ENCODE data around the gene ARHGEF18.
"Not testable (repeated sequence)": the region's sequence is repeated elsewhere in the genome, so short reads cannot be mapped to it uniquely, and the experiment has no call there.

Gene ARHGEF18

GRCh38 chr19:7346488-7346971 lies 2.2 kb upstream of the ARHGEF18 start:
- DNase-seq (ENCODE audit: low spot score) = no peak
- in situ Hi-C loops (cut with MboI; ENCODE audit: low pct_unique_long_range_greater_than_20kb, low sequenced_read_pairs, unreplicated experiment) = loop anchor here (10.0 kb wide), 1 partner anchor 242 kb away; no protein-coding TSS in a partner anchor
- TF ChIP-seq, protein P1, sequence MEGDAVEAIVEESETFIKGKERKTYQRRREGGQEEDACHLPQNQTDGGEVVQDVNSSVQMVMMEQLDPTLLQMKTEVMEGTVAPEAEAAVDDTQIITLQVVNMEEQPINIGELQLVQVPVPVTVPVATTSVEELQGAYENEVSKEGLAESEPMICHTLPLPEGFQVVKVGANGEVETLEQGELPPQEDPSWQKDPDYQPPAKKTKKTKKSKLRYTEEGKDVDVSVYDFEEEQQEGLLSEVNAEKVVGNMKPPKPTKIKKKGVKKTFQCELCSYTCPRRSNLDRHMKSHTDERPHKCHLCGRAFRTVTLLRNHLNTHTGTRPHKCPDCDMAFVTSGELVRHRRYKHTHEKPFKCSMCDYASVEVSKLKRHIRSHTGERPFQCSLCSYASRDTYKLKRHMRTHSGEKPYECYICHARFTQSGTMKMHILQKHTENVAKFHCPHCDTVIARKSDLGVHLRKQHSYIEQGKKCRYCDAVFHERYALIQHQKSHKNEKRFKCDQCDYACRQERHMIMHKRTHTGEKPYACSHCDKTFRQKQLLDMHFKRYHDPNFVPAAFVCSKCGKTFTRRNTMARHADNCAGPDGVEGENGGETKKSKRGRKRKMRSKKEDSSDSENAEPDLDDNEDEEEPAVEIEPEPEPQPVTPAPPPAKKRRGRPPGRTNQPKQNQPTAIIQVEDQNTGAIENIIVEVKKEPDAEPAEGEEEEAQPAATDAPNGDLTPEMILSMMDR (IDR thresholded peaks at IDR 0.05; ENCODE audit: extremely low read depth, insufficient read depth, missing control alignments) = no peak

GRCh38 chr19:7346997-7347396 lies 1.7 kb upstream of the ARHGEF18 start:
- in situ Hi-C loops (cut with MboI; ENCODE audit: low pct_unique_long_range_greater_than_20kb, low sequenced_read_pairs, unreplicated experiment) = loop anchor here (10.0 kb wide), 1 partner anchor 242 kb away; no protein-coding TSS in a partner anchor
- not testable (repeated sequence) for DNase-seq (ENCODE audit: low spot score)

GRCh38 chr19:7349231-7349591 lies 474 bp downstream of the ARHGEF18 start:
- TF ChIP-seq, protein P1 (IDR thresholded peaks at IDR 0.05; ENCODE audit: extremely low read depth, insufficient read depth, missing control alignments) = no peak
- in situ Hi-C loops (cut with MboI; ENCODE audit: low pct_unique_long_range_greater_than_20kb, low sequenced_read_pairs, unreplicated experiment) = loop anchor here (10.0 kb wide), 1 partner anchor 244 kb away; no protein-coding TSS in a partner anchor
- no peak for DNase-seq (ENCODE audit: low spot score)

DNA sequence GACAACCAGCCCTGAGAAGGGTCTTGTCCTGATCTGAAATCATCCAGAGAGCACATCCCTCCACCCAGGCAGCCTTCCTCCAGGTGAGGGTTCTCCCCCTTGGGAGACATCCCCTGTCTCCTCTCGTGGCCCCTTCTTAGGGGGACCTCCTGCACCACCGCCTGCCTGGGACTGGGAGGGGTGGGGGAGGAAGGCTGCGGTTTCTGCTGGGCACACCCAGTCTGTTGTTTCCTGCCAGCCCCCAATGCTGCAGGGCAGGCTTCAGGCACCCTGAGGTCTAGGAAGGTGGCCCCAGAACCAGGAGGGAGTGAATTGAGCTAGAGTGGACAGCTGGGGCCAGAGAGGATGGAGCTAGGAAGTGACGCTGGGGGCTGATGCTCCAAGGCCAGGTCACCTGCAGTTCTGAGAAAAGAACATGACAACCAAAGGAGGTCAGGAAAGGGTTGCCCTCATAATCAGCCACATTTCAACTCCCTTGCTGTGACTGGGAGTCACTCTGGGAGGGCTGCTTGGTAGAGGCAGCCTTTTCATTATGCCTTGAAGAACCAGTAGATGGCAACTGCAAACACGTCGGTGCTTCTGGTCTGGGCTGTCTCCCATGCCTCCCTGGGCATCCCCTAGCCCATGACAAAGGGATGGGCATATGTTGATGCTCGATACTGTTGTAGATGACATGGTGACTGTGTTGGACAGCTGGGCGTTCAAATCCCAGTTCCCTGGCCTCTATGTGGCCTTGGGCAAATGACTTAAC lies 1.4 kb downstream of the ARHGEF18 start:
- in situ Hi-C loops (cut with MboI; ENCODE audit: low pct_unique_long_range_greater_than_20kb, low sequenced_read_pairs, unreplicated experiment) = loop anchor here (10.0 to 25.0 kb wide), 2 partner anchors 245 to 462 kb away; no protein-coding TSS in a partner anchor
- TF ChIP-seq, protein P1 (IDR thresholded peaks at IDR 0.05; ENCODE audit: extremely low read depth, insufficient read depth, missing control alignments) = no peak
- peak; percentile 18 for DNase-seq (ENCODE audit: low spot score)

GRCh38 chr19:7351861-7352260 lies 3.1 kb downstream of the ARHGEF18 start:
- TF ChIP-seq, protein P1 (IDR thresholded peaks at IDR 0.05; ENCODE audit: extremely low read depth, insufficient read depth, missing control alignments) = no peak
- in situ Hi-C loops (cut with MboI; ENCODE audit: low pct_unique_long_range_greater_than_20kb, low sequenced_read_pairs, unreplicated experiment) = loop anchor here (25.0 kb wide), 1 partner anchor 460 kb away; no protein-coding TSS in a partner anchor
- no peak for DNase-seq (ENCODE audit: low spot score)

DNA sequence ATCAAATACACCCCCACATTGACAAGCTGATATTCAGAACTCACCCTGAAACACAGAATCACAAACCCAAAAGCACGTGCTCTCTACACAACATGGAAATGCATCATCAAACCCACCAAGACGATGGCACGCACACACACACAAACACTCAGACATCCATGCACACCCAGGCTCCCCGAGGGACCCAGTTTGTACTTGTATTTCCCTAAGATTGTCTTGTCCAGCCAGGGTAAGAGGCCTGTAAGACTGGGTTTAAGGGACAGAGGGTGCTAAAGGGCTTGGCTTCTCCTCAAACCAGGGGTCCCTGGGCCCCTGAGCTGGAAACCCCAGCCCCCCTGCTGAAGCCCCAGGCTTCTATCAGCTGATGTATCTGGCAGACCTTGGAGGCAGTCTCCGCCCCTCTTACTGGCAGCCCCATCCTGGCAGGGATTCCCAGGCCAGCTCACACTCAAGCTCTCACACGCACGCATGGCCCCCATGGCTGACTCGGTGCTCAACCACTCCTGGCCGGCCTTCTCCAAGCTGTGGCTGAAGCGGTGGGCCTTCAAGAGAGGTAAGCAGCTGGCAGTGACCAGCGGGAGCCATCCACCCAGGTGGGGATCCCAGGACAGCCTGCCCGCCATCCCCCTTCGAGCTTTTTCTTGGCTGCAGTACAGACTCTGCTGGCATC lies 6.5 kb downstream of the ARHGEF18 start:
- TF ChIP-seq, protein P1 (IDR thresholded peaks at IDR 0.05; ENCODE audit: extremely low read depth, insufficient read depth, missing control alignments) = no peak
- in situ Hi-C loops (cut with MboI; ENCODE audit: low pct_unique_long_range_greater_than_20kb, low sequenced_read_pairs, unreplicated experiment) = loop anchor here (25.0 kb wide), 1 partner anchor 457 kb away; no protein-coding TSS in a partner anchor
- no peak for DNase-seq (ENCODE audit: low spot score)
